HG03097 (cell line): Measurements from ENCODE around the gene CNPY3.

ENCODE experiments used
- ATAC-seq: cut with Tn5 transposase; IDR thresholded peaks from one replicate; pipeline ENCODE4 v1.9.1; 2021; ENCODE audit not compliant: unreplicated experiment, low FRiP score

CNPY3 gene

GRCh38 chr6:42958125-42958524 lies 28.8 kb downstream of the CNPY3 start:
- ATAC-seq = no peak

GRCh38 chr6:42959917-42960242 lies 30.6 kb downstream of the CNPY3 start:
- ATAC-seq = no peak

GRCh38 chr6:42960243-42961019 lies 31.2 kb downstream of the CNPY3 start, which contains the start of gene GNMT:
Gene GNMT (plus strand): TSS chr6:42960754. CDS start chr6:42960768, 14 bp downstream.
- ATAC-seq = no peak

GRCh38 chr6:42961020-42961470 lies 31.8 kb downstream of the CNPY3 start:
- no peak for ATAC-seq

- ATAC-seq = no peak
Observed at GRCh38 chr6:42962096-42962495, 32.8 kb downstream of the CNPY3 start.

- ATAC-seq = no peak
Observed at GRCh38 chr6:42962502-42963178, 33.4 kb downstream of the CNPY3 start.

- no peak for ATAC-seq
Observed at GRCh38 chr6:42963179-42963854, 34.0 kb downstream of the CNPY3 start.

GRCh38 chr6:42963855-42964605 lies 34.8 kb downstream of the CNPY3 start:
- no peak for ATAC-seq

GRCh38 chr6:42966571-42966970 lies 37.3 kb downstream of the CNPY3 start:
- no peak for ATAC-seq

GRCh38 chr6:42967228-42967627 lies 37.9 kb downstream of the CNPY3 start:
- no peak for ATAC-seq

GRCh38 chr6:42968126-42968701 lies 38.9 kb downstream of the CNPY3 start:
- no peak for ATAC-seq

GRCh38 chr6:42968783-42969182 lies 39.5 kb downstream of the CNPY3 start:
- ATAC-seq = no peak

GRCh38 chr6:42969431-42969830 lies 40.2 kb downstream of the CNPY3 start:
- no peak for ATAC-seq

GRCh38 chr6:42969934-42970333 lies 40.7 kb downstream of the CNPY3 start:
- no peak for ATAC-seq

GRCh38 chr6:42970871-42971612 lies 41.8 kb downstream of the CNPY3 start:
- ATAC-seq = no peak

GRCh38 chr6:42971746-42972327 lies 42.6 kb downstream of the CNPY3 start:
- no peak for ATAC-seq

GRCh38 chr6:42973926-42974325 lies 44.6 kb downstream of the CNPY3 start:
- ATAC-seq = no peak

GRCh38 chr6:42974919-42975505 lies 45.7 kb downstream of the CNPY3 start:
- no peak for ATAC-seq

- ATAC-seq = peak; percentile 24
Observed at GRCh38 chr6:42978487-42978838, 49.2 kb downstream of the CNPY3 start.
